HCT116 (cell line): Measurements from ENCODE around the gene FCSK.

Experiments
- EZH2 ChIP-seq: fragments of 200-600 bp; sonication (generic); IDR thresholded peaks from 2 replicates; pipeline ENCODE4 v1.6.1; 2017; ENCODE audit warnings: antibody characterized with exemption, mixed run types
- JUND ChIP-seq: IDR thresholded peaks from 2 replicates; pipeline ENCODE4 v1.6.1; 2012
- TCF7L2 ChIP-seq: IDR thresholded peaks from 2 replicates; pipeline ENCODE4 v1.7.0; 2011; ENCODE audit warnings: borderline replicate concordance, inconsistent platforms; ENCODE audit not compliant: insufficient read depth, insufficient read length; ENCODE audit errors: extremely low read depth
- YY1 ChIP-seq: IDR thresholded peaks from 2 replicates; pipeline ENCODE4 v1.6.1; 2011; ENCODE audit warnings: low read length, low read depth, moderate library complexity, mild to moderate bottlenecking; ENCODE audit not compliant: insufficient replicate concordance; ENCODE audit errors: extremely low read depth
- TF ChIP-seq, protein P1 (sequence below), 3 experiments: fragments of 200-600 bp in 1 of 3; sonication (generic) in 1 of 3; IDR thresholded peaks in 2 of 3; conservative IDR thresholded peaks in 1 of 3; 2 replicates each; pipeline ENCODE4 v1.5.1; 2012 to 2017; ENCODE audit warnings: low read depth in 2 of 3, low read length in 2 of 3, antibody characterized with exemption in 1 of 3, borderline replicate concordance in 1 of 3, control low read depth in 1 of 3, mild to moderate bottlenecking in 1 of 3, mixed read lengths in 1 of 3, mixed run types in 1 of 3, moderate library complexity in 1 of 3; ENCODE audit not compliant: insufficient read depth in 1 of 3
- TF ChIP-seq, protein P2 (sequence below): IDR thresholded peaks from 2 replicates; pipeline ENCODE4 v1.6.1; 2012; ENCODE audit warnings: low read depth

DNA sequence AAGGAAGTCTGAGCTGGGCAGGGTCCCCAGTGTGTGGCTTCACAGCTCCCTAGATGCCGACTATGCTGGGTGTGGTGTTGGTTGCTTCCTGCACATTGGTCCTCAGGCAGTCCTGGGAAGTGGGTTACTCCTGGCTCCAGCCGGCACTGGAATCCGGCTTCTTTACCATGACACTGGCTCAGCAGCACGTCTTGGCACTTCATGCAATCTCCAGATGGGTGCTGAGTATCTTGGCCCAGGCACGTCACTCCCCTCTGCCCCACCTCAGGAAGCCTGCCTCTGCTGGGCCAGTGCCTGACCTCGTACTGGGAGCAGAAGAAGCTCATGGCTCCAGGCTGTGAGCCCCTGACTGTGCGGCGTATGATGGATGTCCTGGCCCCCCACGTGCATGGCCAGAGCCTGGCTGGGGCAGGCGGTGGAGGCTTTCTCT, 24.5 kb downstream of the FCSK start:
- TF ChIP-seq, protein P1, sequence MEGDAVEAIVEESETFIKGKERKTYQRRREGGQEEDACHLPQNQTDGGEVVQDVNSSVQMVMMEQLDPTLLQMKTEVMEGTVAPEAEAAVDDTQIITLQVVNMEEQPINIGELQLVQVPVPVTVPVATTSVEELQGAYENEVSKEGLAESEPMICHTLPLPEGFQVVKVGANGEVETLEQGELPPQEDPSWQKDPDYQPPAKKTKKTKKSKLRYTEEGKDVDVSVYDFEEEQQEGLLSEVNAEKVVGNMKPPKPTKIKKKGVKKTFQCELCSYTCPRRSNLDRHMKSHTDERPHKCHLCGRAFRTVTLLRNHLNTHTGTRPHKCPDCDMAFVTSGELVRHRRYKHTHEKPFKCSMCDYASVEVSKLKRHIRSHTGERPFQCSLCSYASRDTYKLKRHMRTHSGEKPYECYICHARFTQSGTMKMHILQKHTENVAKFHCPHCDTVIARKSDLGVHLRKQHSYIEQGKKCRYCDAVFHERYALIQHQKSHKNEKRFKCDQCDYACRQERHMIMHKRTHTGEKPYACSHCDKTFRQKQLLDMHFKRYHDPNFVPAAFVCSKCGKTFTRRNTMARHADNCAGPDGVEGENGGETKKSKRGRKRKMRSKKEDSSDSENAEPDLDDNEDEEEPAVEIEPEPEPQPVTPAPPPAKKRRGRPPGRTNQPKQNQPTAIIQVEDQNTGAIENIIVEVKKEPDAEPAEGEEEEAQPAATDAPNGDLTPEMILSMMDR (IDR thresholded peaks at IDR 0.05 in 2 of 3, conservative IDR thresholded peaks at IDR 0.05 in 1 of 3; ENCODE audit: borderline replicate concordance in 1 of 3, insufficient read depth in 1 of 3, low read depth in 2 of 3, low read length in 2 of 3), result no peak
- TF ChIP-seq TCF7L2 (no peak), JUND (no peak), EZH2 (no peak), YY1 (no peak)
- TF ChIP-seq, protein P2, sequence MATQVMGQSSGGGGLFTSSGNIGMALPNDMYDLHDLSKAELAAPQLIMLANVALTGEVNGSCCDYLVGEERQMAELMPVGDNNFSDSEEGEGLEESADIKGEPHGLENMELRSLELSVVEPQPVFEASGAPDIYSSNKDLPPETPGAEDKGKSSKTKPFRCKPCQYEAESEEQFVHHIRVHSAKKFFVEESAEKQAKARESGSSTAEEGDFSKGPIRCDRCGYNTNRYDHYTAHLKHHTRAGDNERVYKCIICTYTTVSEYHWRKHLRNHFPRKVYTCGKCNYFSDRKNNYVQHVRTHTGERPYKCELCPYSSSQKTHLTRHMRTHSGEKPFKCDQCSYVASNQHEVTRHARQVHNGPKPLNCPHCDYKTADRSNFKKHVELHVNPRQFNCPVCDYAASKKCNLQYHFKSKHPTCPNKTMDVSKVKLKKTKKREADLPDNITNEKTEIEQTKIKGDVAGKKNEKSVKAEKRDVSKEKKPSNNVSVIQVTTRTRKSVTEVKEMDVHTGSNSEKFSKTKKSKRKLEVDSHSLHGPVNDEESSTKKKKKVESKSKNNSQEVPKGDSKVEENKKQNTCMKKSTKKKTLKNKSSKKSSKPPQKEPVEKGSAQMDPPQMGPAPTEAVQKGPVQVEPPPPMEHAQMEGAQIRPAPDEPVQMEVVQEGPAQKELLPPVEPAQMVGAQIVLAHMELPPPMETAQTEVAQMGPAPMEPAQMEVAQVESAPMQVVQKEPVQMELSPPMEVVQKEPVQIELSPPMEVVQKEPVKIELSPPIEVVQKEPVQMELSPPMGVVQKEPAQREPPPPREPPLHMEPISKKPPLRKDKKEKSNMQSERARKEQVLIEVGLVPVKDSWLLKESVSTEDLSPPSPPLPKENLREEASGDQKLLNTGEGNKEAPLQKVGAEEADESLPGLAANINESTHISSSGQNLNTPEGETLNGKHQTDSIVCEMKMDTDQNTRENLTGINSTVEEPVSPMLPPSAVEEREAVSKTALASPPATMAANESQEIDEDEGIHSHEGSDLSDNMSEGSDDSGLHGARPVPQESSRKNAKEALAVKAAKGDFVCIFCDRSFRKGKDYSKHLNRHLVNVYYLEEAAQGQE, result no peak
